Stimulated activated CD8-positive, alpha-beta memory T cell treated with anti-CD3 and anti-CD28 coated beads, Interleukin-12 subunit alpha, Interleukin-12 subunit beta, amount 100 ng/mL, for 1 hour (primary cell): ENCODE measurements around the gene ZNF730.
"Not testable (repeated sequence)": the region's sequence is repeated elsewhere in the genome, so short reads cannot be mapped to it uniquely, and the experiment has no call there.

Experiments
- DNase-seq: peaks from one replicate; pipeline ENCODE4 v3.0.0-alpha.2; 2020; ENCODE audit warnings: low read depth

Gene ZNF730

GRCh38 chr19:23116802-23117571 lies at the start of gene ZNF730:
ZNF730 (plus strand) TSS chr19:23117025; CDS start chr19:23117174, 149 bp downstream.
- DNase-seq: peak; percentile 8

GRCh38 chr19:23070353-23071146 lies 46.3 kb upstream of the ZNF730 start:
- no peak for DNase-seq

- no peak for DNase-seq
Observed at GRCh38 chr19:23071147-23071511, 45.7 kb upstream of the ZNF730 start.

DNA sequence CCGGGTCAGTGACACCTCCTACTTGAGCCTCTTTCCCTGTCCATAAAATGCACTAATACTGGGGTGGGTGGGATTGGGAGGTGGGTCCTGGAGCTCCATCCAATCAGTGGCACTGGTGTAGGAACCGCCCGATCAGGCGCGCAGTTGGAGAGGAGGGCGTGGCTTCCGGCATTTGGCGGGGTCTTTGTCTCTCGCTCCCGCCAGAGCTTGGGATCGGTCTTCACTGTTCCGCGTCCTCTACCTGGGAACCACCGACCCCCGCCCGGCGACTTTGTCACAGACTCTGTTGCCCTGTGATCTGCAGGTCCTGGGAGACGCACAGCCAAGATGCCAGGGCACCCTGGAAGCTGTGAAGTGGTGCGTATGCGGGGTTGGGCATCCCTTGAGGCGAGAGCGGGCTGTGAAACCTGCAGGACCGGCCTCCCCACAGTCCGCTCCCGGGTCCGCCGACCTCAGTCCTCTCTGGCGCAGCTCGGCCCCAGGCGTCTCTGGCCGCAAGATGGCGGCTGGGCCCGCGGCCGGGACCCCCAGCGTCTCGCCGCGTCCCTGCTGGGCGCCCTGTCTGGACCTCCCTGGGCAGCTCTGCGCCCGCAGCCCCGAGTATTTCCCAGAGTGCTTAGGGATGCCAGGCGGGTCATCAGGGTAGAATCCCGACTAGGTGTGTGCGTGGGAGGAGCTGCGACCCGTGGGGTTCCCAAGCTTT lies 41.6 kb upstream of the ZNF730 start:
- no peak for DNase-seq

DNA sequence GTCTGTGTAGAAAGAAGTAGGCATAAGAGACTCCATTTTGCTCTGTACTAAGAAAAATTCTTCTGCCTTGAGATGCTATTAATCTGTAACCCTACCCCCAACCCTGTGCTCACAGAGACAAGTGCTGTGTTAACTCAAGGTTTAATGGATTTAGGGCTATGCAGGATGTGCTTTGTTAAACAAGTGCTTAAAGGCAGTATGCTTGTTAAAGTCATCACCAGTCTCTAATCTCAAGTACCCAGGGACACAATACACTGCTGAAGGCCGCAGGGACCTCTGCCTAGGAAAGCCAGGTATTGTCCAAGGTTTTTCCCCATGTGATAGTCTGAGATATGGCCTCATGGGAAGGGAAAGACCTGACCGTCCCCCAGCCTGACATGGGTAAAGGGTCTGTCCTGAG lies 39.0 kb upstream of the ZNF730 start:
- not testable (repeated sequence) for DNase-seq

DNA sequence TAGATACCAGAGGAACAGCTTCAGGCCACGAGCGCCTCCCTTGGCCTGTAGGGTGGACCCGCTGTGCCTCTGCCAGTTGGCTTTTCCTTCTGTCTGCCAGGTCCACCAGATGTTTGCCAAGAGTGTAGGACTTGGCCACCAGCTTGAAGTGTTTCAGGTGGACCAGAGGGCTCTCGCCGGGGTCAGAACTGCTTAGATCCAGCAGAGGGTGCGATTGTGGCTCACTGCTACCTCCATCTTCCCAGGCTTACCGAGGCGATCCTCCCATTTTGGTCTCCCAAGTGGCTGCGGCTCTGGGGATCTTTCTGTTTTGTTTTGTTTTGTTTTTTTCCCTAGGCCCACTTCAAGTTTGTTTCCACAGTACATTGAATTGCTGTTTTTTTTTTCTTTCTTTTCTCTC lies 23.0 kb upstream of the ZNF730 start:
- no peak for DNase-seq

- DNase-seq: no peak
Observed at GRCh38 chr19:23095418-23095817, 21.4 kb upstream of the ZNF730 start.

- no peak for DNase-seq
Observed at GRCh38 chr19:23098286-23098685, 18.5 kb upstream of the ZNF730 start.

- DNase-seq: no peak
Observed at GRCh38 chr19:23098988-23099387, 17.8 kb upstream of the ZNF730 start.

DNA sequence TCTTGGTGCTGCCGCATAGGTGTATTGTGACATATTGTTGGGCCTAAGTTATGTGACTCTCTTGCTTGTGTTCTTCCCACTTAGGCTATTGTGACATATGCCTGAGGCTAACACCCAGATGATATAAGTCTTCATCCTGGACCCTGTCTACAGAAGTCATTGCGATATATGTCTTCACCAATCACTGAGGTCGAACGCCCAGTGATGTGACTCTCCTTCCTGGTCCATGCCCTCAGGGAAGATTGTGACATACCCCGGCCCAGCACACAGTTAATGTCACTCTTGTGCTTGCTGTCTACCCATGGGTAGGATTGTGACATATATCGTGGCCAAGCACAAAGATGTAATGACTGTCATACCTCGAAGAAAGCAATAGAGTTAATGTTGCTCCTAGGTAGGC lies 16.9 kb upstream of the ZNF730 start:
- no peak for DNase-seq

DNA sequence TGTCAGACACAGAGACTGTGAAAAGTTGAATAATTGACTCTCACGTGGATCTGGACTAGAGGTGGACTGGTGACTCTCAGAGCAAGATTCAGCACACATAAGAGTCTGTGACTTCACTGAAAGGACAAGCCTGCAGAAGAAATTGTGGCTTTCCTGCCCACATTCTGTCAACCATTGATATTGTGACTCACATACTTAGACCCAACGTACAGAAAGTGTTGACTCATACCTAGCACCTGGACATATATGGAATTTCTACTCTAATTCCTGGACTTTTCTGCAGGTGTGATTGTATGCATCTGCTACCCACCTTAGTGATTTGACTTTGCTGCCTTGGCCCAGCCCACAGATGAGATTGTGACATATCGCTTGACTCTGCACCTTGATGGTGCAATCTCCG lies 15.6 kb upstream of the ZNF730 start:
- no peak for DNase-seq

DNA sequence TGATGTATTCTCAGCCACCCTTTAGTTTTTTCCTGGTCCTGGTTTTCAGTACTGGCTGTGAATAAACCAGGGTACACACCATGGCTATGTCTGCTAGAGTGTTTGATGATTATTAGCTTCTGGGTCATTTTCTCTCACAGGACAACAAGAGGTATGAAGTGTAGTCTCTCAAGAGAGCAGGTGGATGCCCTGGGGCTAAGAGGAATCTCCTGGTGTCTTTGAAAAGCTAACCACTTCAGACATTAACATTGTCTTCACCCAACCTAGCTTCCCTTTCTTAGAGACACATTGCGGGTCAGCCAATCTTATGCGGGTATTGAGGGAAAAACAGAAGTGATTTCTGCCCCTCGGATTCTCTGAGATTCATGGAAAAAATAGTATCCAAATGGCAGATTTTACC lies 1.6 kb downstream of the ZNF730 start:
- no peak for DNase-seq

DNA sequence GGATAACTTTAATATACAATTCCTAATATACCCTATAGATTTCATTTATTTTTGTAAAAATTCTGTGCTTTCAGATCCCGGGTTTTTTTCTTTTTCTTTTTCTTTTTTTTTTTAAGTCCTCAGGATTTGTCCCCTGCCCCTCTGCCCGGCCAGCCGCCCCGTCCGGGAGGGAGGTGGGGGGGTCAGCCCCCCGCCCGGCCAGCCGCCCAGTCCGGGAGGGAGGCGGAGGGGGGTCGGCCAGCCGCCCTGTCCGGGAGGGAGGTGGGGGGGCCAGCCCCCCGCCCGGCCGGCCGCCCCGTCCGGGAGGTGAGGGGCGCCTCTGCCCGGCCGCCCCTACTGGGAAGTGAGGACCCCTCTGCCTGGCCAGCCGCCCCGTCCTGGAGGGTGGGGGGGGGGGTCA lies 17.4 kb downstream of the ZNF730 start:
- DNase-seq: not testable (repeated sequence)

DNA sequence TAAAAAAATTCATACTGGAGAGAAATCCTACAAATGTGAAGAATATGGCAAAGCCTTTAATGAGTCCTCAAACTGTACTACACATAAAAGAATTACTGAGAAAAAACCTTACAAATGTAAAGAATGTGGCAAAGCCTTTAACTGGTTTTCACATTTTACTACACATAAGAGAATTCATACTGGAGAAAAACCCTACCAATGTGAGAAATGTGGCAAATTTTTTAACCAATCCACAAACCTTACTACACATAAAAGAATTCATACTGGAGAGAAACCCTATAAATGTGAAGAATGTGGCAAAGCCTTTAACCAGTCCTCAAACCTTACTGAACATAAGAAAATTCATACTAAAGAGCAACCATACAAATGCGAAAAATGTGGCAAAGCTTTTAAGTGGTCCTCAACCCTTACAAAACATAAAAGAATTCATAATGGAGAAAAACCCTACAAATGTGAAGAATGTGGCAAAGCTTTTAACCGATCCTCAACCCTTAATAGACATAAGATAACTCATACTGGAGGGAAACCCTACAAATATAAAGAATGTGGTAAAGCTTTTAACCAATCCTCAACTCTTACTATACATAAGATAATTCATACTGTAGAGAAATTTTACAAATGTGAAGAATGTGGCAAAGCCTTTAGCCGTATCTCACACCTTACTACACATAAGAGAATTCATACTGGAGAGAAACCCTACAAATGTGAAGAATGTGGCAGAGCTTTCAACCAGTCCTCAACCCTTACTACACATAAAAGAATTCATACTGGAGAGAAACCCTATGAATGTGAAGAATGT lies 29.0 kb downstream of the ZNF730 start:
- DNase-seq: no peak

- no peak for DNase-seq
Observed at GRCh38 chr19:23160766-23161165, 43.9 kb downstream of the ZNF730 start.

GRCh38 chr19:23168286-23168685 lies 51.5 kb downstream of the ZNF730 start:
- not testable (repeated sequence) for DNase-seq

- DNase-seq: no peak
Observed at GRCh38 chr19:23183251-23183650, 66.4 kb downstream of the ZNF730 start.

- no peak for DNase-seq
Observed at GRCh38 chr19:23190341-23190740, 73.5 kb downstream of the ZNF730 start.
